COLO829 (cell line): ENCODE measurements around the gene METRNL.

ENCODE experiments used
- DNase-seq: peaks from one replicate; pipeline ENCODE4 v3.0.0; 2012; ENCODE audit warnings: low spot score

Gene METRNL

DNA sequence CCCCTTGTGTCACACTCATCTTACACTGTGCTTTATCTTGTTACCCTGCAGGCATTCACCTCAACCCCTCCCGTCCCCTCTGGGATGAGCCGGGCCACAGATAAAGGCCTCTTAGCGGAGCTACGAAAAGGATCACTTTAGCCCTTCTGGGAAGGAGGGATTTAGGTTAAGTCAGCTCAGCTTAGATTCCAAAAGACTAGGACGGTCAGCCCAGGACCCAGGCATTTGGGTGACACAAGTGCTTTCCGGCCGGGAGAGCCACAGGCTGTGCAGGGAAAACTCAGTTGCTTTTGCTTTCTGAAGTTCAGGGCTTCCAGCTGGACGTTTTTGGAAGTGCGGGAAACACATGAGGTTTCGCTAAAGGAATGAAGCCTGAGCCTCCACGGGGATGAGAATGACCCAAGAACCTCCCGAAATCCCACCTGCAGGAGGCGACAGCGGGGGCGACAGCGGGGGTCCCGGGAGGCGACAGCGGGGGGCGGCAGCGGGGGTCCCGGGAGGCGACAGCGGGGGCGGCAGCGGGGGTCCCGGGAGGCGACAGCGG is 11.6 kb upstream of the METRNL start:
- DNase-seq = no peak

DNA sequence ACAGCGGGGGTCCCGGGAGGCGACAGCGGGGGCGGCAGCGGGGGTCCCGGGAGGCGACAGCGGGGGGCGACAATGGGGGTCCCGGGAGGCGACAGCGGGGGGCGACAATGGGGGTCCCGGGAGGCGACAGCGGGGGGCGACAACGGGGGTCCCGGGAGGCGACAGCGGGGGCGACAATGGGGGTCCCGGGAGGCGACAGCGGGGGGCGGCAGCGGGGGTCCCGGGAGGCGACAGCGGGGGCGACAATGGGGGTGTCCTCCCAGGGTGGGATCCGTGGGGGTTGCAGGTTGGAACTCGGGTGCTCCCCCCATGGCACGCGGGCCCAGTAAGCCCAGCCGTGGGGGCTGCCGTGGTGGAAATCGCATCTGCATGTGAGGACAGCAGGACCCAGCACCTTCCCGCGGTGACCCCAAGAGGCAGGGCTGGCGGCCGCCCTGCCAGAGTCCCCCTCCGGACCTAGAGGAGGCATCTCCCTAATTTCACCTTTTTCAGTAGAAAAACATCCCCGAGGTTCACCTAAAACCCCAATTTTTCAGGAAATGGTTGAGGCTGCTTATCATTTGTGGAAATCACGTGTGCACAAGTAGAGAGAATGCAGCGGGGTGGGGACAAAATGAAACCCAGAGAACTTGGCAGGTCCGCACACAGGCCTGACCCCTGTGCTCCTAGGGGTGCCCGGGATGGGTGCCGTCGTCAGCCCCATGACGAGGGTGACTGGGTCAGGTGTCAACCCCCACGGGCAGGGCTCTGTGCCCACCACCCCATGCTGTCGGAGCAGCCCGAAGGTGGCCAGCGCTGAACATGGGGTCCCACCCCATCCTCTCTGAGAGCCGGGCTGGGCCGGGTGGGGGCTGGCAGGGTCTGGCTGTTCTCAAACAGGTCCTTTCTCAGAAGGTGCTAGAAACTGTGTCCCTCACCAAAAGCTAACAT is 10.5 kb upstream of the METRNL start:
- DNase-seq = no peak

DNA sequence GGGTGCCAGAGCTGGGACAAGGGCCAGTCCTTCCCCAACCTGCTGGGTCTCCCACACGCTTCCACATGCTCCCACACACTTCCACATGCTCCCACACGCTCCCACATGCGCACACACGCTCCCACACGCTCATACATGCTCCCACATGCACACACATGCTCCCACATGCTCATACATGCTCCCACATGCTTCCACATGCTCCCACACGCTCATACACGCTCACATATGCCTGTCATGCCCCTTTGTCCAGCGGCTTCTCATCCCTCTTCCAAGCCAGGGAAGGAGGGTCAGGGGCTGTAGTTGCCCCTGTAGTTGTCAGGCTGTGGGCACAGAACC is 9.9 kb upstream of the METRNL start:
- no peak for DNase-seq

DNA sequence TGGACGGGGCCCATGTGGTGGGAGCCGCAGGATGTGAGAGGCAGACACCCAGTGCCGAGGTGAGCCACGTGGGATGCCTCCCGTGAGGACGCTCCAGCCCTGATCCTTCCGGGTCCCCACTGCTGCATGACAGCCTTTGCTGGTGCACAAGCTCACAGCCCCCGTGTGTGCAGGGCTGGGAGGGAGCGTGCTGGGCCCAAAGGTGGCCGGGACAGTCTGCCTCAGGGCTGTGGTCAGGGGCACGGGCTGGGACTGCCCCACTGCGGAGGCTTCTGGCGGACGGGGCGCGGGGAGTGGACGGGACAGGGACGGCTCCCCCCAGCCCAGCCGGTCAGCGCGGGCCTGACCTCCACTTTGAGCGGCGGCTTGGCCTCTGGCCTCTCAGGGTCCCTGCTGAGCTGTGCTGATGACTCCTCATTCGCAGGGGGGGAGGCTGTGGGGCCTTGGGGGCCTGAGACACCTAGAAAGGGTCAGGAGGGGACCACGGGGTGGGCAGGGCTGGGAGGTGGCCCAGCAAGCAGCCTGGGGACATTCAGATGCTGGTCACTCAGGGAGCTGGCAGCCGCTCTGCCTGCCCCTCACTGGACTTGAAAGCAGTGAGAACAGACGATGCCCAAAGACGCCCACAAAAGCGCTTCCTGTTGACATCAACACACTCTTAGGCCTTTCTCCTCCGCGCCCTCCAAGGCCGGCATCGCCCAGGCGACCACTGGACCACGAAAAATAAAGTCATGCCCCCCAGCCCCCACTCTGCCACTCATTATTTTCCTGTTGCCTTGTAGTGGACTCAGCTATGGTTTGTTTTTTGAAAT is 9.3 kb upstream of the METRNL start:
- no peak for DNase-seq

DNA sequence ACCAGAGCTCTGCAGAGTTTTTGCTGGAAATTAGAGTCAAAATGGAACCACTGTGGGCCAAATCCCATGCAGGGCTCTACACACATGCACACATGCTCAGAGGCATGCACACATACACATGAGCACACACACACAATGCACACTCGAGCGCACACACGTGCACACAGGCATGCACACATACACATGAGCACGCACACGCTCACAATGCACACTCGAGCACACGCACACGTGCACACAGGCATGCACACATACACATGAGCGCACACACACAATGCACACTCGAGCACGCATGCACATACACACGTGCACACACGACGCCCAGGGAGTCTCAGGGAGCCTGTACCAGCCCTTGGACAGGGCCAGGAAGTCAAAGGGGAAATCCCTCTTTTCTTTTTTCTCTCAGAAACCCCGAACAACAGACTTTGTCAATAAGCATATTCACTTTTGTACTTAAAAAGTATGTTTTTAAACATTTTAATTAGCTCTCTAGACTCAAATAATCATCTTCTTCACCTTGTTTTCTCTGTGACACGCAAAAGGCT is 8.5 kb upstream of the METRNL start:
- DNase-seq = no peak

DNA sequence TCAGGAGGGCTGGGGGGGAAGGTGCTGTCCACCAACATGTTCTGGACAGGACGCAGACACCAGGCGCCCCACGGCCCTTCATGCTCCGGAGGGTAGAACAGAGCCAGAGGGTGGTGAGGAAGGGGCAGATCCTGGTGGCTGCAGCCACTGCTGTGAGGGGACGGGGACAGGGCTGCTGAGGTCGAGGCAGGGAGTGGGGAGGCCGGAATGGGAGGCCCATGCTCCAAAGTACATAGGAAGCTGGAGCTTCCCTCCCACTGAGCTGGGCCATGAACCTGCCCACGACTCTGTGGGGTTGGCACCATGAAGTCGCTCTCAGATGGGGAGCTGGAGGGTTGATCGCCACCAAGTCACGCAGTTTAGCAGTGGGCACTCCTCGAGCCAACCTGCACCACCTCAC is 8.0 kb upstream of the METRNL start:
- no peak for DNase-seq

DNA sequence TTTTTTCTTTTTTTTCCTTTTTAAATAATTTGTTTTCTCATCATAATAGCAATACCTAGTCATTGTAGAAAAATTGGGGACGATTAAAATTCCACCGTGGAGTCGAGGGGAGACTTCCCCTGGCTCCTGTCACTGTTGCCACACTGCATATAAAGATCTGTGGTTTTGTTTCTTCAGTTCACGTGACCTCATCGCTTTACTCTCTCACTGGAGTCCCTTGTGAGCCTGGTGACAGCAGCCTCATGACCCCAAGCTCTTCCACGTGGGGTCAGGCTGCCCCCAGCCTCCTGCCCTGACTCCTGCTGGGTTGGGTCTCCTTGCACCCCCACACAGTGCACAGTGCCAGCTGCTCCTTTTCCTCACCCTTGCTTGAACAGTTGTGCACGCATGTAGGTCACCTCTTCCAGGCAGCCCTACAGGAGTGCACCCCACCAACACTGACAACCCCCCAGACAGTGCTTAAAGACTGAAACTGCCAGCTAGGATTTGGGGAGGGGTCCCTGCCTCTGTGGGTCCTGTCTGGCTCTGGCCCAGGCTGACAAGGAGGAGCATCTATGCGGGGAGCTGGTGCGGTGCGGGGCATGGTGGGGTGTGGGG is 7.3 kb upstream of the METRNL start:
- DNase-seq = no peak

DNA sequence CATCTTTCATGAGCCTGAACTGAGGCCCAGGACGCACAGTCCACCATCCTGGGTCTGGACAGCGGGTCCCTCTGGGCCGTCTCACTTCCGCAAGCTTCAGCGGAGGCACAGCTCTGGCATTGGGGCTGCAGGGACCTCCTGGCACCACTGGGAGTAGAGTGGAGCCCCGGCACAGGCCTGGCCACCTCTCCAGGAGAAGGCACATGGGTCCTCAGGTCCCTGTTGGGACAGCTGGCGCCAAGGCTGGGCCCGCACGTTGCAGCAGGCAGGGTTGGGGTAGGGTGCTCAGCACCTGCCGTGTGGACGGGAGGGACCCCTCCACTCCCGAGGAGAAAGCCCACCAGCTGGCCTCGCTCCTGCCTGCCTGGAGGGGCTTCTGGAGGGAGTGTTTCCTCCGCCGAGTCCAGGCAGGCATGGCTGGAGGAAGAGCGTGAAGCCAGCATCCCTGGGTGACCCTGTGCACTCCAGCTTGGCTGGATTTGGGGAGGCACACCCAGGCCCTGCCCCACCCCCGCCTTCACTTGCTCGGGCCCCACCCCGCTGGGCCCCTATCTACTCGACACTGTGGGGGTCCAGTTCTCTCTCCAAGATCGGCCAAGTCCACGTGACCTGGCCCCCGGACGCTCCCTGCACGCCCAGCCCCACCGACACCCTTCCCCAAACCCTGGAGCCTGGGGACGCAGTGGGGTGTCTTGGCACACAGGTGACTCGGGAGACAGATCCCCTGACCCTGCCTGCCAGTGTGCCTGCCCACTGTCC is 6.6 kb upstream of the METRNL start:
- no peak for DNase-seq

DNA sequence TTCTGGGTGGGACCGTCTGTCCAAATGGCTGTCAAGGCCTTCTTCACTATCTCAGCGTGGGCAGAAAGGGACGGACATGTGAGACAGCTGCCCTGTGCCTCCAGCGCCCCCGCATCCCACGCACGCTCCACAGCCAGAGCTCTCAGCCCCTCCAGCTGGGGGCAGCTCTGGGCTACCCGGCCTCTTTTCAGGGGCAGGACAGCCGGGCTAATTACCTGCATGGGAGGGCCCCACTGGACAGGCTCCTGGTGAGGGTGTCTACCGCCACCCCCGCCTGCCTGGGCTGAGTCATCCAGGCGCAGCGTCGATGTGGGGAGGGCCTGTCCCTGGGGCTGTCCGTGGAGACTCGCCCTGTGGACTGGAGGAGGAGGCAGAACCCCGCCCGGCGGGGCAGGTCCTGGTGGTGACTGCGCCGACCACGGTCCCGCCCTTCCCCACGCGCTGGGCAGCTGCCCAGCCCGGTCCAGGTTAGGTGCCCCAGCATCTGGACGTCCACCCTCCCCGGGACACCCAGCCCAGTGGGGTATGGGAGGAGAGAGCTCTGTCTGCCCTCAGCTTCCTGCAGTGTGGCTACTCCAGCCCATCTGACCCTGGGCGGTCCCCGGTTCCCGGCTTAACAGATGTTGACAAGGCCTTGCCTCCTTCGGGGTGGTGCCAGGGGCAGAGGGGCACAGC is 5.9 kb upstream of the METRNL start:
- DNase-seq = no peak

DNA sequence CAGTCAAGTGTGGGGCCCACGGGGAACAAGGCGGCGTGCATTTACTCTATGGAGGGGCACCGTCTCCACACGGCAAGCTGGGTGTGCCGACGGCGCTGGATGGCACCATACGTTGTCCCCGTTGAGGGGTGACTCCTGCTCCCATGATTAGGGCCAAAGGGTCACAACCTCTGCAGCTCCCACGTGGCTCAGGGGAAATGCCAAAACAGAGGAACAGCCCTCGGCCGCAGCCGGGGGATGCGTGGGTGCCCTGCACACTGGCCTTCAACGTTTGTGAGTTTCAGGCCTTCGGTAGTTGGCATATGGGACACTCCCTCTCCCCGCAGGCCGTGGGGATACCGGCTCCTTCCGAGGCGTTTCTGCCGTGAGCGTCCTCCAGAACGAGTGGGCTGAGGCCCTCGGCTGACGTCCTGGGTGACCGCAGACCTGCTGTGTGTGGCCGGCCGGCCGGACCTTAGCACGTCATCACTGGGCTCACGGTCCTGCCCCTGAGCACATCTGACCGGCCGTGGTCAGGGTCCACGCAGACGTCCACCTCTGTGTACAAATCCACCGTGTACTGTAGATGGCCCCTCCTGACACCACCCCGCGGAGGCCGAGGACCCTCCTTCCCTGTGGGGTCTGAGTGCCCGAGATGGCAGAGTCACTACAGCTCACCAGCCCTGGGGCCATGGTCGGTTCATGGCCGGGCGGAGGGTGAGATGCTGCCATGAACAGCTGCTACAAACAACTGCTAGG is 4.8 kb upstream of the METRNL start:
- DNase-seq = no peak

DNA sequence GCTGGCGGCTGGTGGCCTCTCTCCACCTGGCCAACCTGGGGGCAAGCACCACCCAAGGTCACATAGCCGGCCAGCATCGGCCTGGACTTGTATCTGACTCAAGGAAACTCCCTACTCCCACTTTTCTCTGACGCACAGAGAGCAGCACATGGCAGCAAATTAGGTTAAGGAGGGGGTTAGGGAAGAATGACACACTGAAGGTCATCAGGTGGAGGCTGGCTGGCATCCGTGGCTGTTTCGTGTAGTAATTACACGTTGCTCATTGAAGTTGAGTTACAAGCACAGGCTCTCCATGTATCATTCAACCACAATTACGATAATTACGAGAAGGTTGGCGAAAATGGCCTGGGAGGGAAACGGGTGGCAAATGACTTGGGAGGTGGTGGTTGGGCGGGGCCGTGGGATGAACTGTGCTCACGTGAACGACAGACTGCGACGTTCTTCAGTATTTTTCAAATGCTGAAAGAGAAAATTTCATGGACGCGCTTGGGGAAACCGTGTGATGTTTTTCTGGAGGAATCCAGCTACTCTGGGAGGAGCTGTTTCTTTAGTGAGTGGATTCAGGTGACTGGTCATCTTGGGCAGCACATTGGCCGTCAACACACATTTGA is 4.0 kb upstream of the METRNL start:
- DNase-seq = no peak

DNA sequence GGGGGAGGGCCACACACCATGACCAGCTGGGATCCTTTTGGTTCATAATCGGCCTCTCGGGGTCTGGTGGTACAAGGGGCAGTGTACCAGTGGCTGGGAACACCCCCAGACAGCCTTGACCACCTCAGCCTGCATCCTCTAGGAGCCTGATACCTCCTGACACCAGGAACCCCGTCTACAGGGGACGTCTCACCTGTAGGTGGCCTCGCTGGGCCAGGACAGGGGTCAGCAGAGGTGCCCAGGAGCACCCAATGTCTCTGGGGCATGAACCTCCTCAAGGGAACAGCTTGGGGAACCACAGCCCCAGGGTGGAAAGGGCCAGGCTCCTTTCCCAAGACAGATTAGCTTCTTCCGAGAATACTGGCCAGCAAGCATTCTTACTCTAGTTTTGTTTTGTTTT is 2.5 kb upstream of the METRNL start:
- no peak for DNase-seq

DNA sequence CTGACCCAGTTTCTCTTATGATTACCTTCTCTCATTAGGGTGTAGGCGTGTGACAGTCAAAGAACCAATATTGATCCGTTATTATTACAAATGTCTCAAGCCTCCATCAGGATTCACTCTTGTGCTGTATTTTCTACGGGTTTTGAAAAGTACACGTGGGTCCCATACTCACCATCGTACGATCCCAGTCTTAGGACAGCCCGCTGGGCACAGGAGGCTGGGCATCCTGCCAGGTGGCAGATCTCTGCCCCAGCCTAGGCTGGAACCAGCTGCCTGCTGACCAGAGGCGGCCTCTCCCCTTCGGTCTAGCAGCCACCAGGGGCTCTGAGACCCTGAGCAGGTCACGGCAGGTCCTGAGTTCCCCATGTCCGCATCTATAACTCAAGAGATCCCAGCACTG is 2.0 kb upstream of the METRNL start:
- no peak for DNase-seq

DNA sequence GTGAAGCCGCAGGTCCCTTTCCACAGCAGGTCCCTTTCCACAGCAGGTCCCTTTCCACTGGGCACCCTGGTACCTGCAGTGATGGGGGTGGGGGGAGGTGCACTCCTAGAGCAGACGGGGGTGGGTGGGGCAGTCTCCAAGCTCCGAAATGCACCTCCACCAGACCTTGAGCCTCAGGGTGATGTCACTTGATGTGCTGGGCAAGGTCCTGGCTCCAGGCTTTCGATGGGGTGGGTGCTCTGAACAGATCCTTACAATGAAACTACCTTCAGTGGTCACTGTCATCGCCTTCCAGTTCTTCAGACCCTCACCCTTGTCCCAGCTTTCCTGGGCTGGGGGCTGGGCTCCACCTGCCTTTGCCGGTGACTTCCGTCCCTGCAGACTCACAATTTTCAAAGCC is 1.5 kb upstream of the METRNL start:
- DNase-seq = no peak

DNA sequence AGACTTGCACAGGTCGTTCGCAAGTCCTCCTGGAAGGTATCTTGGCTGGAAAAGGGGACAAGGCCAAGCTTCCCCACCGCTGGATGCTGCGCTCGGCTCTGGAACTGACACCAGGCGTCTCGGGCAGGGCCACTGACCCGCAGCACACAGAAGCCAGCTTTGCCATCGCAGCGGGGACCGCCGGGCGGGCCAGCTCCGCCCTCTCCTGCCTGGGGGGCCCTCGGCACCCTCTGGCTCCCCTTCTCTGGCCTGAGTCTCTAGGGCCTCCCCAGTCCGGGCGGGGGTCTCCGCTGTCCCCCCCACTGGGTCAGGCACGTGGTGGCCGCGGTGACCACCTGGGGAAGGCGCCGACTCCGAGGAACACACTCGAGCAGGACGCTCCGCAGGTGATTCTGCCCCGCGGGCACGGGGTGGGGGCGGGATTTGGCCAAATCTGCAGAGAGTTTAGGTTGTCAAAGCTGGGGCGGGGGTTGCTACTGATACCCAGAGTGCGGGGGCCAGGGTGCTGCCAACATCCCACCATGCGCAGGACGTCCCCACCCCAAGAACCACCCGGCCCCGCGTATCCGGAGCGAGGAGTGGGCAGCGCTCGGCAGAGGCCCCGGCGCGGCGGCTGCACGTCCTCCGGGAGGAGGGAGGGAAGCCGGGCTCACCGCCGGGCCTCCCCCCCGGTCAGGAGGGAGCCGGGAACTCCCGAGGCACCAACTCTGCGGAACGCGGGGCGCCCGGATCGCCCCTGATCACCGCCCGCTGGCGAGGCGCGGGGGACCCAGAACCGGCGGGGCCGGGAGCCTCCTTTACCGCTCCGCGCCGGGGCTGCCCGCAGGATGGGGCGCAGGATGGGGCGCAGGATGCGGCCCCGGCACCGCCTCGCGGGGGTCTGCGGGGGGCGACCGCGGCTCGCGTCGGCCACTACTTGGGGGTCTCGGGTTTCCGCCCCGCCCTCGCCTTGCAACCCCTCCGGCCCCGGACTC is 744 bp upstream of the METRNL start:
- DNase-seq = no peak

DNA sequence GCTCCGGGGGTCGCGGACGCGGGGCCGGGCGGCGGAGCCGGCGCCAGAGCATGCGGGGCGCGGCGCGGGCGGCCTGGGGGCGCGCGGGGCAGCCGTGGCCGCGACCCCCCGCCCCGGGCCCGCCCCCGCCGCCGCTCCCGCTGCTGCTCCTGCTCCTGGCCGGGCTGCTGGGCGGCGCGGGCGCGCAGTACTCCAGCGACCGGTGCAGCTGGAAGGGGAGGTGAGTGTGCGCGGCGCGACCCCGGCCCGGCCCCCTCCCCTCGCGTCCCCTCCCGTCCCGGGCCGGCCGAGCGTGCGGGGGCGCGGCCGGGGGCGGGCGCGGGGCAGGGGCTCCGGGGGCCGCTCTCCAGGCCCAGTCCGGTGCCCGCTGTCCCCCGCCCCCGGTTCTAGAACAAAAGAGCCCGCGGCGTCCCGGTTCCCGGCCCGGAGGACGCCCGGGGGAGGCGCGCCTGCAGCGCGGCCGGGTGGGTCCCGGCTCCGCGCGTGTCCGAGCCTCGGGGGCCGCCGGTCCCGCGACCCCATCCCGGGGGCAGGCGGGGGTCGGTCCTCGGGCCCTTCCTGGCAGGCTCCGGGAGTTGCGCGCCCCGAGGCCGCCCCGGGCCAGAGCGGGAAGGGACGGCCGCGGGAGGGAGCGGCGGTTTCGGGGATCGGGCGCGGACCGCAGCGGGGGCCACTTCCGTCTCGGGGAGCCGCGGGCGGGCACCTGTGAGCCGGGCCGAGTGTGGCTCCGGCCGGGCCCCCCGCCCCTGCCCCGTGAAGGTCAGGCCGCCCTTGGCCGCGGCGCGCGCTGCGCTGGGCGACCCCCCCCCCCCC is 563 bp downstream of the METRNL start:
- no peak for DNase-seq

DNA sequence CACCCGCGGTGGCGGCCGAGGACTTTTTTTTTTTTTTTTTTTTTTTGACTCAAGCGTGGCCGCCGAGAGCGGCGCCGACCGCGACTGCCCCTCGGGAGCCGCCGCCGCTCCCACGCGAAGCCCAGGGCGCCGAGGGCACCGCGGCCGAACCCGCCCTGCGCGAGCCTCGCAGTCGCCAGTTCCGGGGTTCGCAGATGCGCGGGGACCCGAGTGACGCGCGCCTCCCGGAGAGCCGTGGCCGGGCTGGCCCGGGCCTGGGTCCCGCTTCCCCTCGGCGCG is 1.1 kb downstream of the METRNL start:
- DNase-seq = no peak
